Measurements from ENCODE around the gene SBNO1.

The SBNO1 gene

GRCh38 chr12:123356159-123356670, 8.4 kb downstream of the SBNO1 start:
- no peak overlapping the region for H3K27ac Mint-ChIP-seq
- DNase-seq: no peak
- no peaks in the 10 kb centered on the region for H3K27me3 Mint-ChIP-seq (ENCODE audit: low read depth, poor library complexity)
- no peaks in the 10 kb centered on the region for H3K4me1 Mint-ChIP-seq
- peaks cover 30% of the 10 kb centered on the region for H3K36me3 Mint-ChIP-seq (ENCODE audit: low read depth)
- no peak for TF ChIP-seq CTCF (IDR thresholded peaks at IDR 0.05)
- H3K4me3 Mint-ChIP-seq: no peak overlapping the region
- no peaks in the 10 kb centered on the region for H3K9me3 Mint-ChIP-seq

- Mint-ChIP-seq H3K4me1 (no peaks in the 10 kb centered on the region), H3K27ac (no peak overlapping the region), H3K27me3 (ENCODE audit: low read depth, poor library complexity) (no peaks in the 10 kb centered on the region), H3K9me3 (no peaks in the 10 kb centered on the region), H3K4me3 (no peak overlapping the region), H3K36me3 (ENCODE audit: low read depth) (peaks cover 36% of the 10 kb centered on the region)
- TF ChIP-seq CTCF (IDR thresholded peaks at IDR 0.05): no peak
- no peak for DNase-seq
Observed at GRCh38 chr12:123354600-123354999, 10.0 kb downstream of the SBNO1 start.

GRCh38 chr12:123351349-123351748, 13.3 kb downstream of the SBNO1 start:
- H3K4me1 Mint-ChIP-seq: no peaks in the 10 kb centered on the region
- no peaks in the 10 kb centered on the region for H3K9me3 Mint-ChIP-seq
- no peak overlapping the region for H3K27ac Mint-ChIP-seq
- TF ChIP-seq CTCF (IDR thresholded peaks at IDR 0.05): no peak
- H3K4me3 Mint-ChIP-seq: no peak overlapping the region
- no peak for DNase-seq
- no peaks in the 10 kb centered on the region for H3K27me3 Mint-ChIP-seq (ENCODE audit: low read depth, poor library complexity)
- peaks cover 38% of the 10 kb centered on the region for H3K36me3 Mint-ChIP-seq (ENCODE audit: low read depth)

GRCh38 chr12:123346946-123347345, 17.7 kb downstream of the SBNO1 start:
- DNase-seq: no peak
- no peak overlapping the region for H3K27ac Mint-ChIP-seq
- peaks cover 67% of the 10 kb centered on the region for H3K36me3 Mint-ChIP-seq (ENCODE audit: low read depth)
- TF ChIP-seq CTCF (IDR thresholded peaks at IDR 0.05): no peak
- H3K9me3 Mint-ChIP-seq: no peaks in the 10 kb centered on the region
- H3K27me3 Mint-ChIP-seq (ENCODE audit: low read depth, poor library complexity): no peaks in the 10 kb centered on the region
- H3K4me3 Mint-ChIP-seq: no peak overlapping the region
- H3K4me1 Mint-ChIP-seq: no peaks in the 10 kb centered on the region

GRCh38 chr12:123344086-123344485, 20.6 kb downstream of the SBNO1 start:
- Mint-ChIP-seq H3K9me3 (no peaks in the 10 kb centered on the region), H3K36me3 (ENCODE audit: low read depth) (peaks cover 66% of the 10 kb centered on the region), H3K27me3 (ENCODE audit: low read depth, poor library complexity) (no peaks in the 10 kb centered on the region), H3K4me3 (no peak overlapping the region), H3K4me1 (no peaks in the 10 kb centered on the region), H3K27ac (no peak overlapping the region)
- TF ChIP-seq CTCF (IDR thresholded peaks at IDR 0.05): no peak
- DNase-seq: no peak

GRCh38 chr12:123337070-123337469, 27.6 kb downstream of the SBNO1 start:
- peaks cover 53% of the 10 kb centered on the region for H3K36me3 Mint-ChIP-seq (ENCODE audit: low read depth)
- H3K27ac Mint-ChIP-seq: peak overlapping the region; percentile 3
- no peaks in the 10 kb centered on the region for H3K9me3 Mint-ChIP-seq
- H3K4me3 Mint-ChIP-seq: no peak overlapping the region
- H3K27me3 Mint-ChIP-seq (ENCODE audit: low read depth, poor library complexity): no peaks in the 10 kb centered on the region
- TF ChIP-seq CTCF (IDR thresholded peaks at IDR 0.05): no peak
- no peak for DNase-seq
- no peaks in the 10 kb centered on the region for H3K4me1 Mint-ChIP-seq
